Ishikawa (cell line): ENCODE data around the gene MYOZ3.

Experiments
- CEBPB ChIP-seq: IDR thresholded peaks from 2 replicates; pipeline ENCODE4 v1.6.1; 2012
- CREB1 ChIP-seq: IDR thresholded peaks from 2 replicates; pipeline ENCODE4 v1.6.1; 2012; ENCODE audit warnings: low read depth
- EGR1 ChIP-seq: IDR thresholded peaks from 2 replicates; pipeline ENCODE4 v1.6.1; 2012
- EP300 ChIP-seq: IDR thresholded peaks from 2 replicates; pipeline ENCODE4 v1.6.1; 2012; ENCODE audit warnings: borderline replicate concordance
- FOXM1 ChIP-seq: IDR thresholded peaks from 2 replicates; pipeline ENCODE4 v1.6.1; 2012; ENCODE audit warnings: low read depth, borderline replicate concordance
- MAX ChIP-seq: IDR thresholded peaks from 2 replicates; pipeline ENCODE4 v1.6.1; 2012
- NFIC ChIP-seq: IDR thresholded peaks from 2 replicates; pipeline ENCODE4 v1.6.1; 2012
- RAD21 ChIP-seq: IDR thresholded peaks from 2 replicates; pipeline ENCODE4 v1.6.1; 2012; ENCODE audit warnings: low read depth
- REST ChIP-seq: IDR thresholded peaks from 2 replicates; pipeline ENCODE4 v1.6.1; 2012; ENCODE audit warnings: low read depth, mild to moderate bottlenecking
- TAF1 ChIP-seq: IDR thresholded peaks from 2 replicates; pipeline ENCODE4 v1.6.1; 2012; ENCODE audit warnings: low read depth, mild to moderate bottlenecking
- TCF12 ChIP-seq: IDR thresholded peaks from 2 replicates; pipeline ENCODE4 v1.6.1; 2012; ENCODE audit warnings: low read depth
- TEAD4 ChIP-seq: IDR thresholded peaks from 2 replicates; pipeline ENCODE4 v1.6.1; 2012
- USF1 ChIP-seq: IDR thresholded peaks from 2 replicates; pipeline ENCODE4 v1.6.1; 2012
- YY1 ChIP-seq: IDR thresholded peaks from 2 replicates; pipeline ENCODE4 v1.6.1; 2012; ENCODE audit warnings: low read depth
- ZBTB7A ChIP-seq: IDR thresholded peaks from 2 replicates; pipeline ENCODE4 v1.6.1; 2012; ENCODE audit warnings: low read depth

MYOZ3 gene

GRCh38 chr5:150614661-150615060, 46.4 kb upstream of the MYOZ3 start:
- TF ChIP-seq TCF12: no peak
- TF ChIP-seq MAX: no peak
- TF ChIP-seq REST: no peak
- TF ChIP-seq CREB1: no peak
- TF ChIP-seq EGR1: no peak
- no peak for TF ChIP-seq YY1
- TF ChIP-seq RAD21: no peak
- no peak for TF ChIP-seq NFIC
- no peak for TF ChIP-seq USF1
- no peak for TF ChIP-seq CEBPB
- no peak for TF ChIP-seq ZBTB7A
- TF ChIP-seq TEAD4: no peak
- no peak for TF ChIP-seq TAF1

GRCh38 chr5:150615141-150615699, 45.8 kb upstream of the MYOZ3 start:
- no peak for TF ChIP-seq TCF12
- TF ChIP-seq TAF1: no peak
- TF ChIP-seq REST: no peak
- TF ChIP-seq YY1: no peak
- peak; percentile 78 for TF ChIP-seq EP300
- peak; percentile 88 for TF ChIP-seq EGR1
- no peak; the same call in 1 of the 2 replicates for TF ChIP-seq RAD21
- no peak for TF ChIP-seq CEBPB
- 0 out of 2 replicates have a peak, but pooled peaks have one; percentile 32 for TF ChIP-seq ZBTB7A
- TF ChIP-seq CREB1: no peak
- TF ChIP-seq USF1: no peak
- peak; percentile 83 for TF ChIP-seq NFIC
- TF ChIP-seq MAX: no peak
- peak; percentile 35 for TF ChIP-seq TEAD4
- TF ChIP-seq FOXM1: no peak

- no peak for TF ChIP-seq ZBTB7A
- no peak for TF ChIP-seq REST
- TF ChIP-seq EGR1: no peak
- TF ChIP-seq TEAD4: no peak
- TF ChIP-seq NFIC: no peak; the same call in 1 of the 2 replicates
- TF ChIP-seq TCF12: no peak
- no peak for TF ChIP-seq EP300
- TF ChIP-seq FOXM1: no peak
- no peak for TF ChIP-seq CREB1
- TF ChIP-seq TAF1: no peak
- TF ChIP-seq MAX: no peak
- TF ChIP-seq RAD21: no peak
- TF ChIP-seq USF1: no peak
- no peak for TF ChIP-seq CEBPB
- TF ChIP-seq YY1: no peak
Measured at GRCh38 chr5:150616024-150616470, 45.0 kb upstream of the MYOZ3 start.

GRCh38 chr5:150616506-150616905, 44.5 kb upstream of the MYOZ3 start:
- no peak for TF ChIP-seq ZBTB7A
- TF ChIP-seq NFIC: no peak
- no peak for TF ChIP-seq RAD21
- TF ChIP-seq EGR1: no peak
- TF ChIP-seq CREB1: no peak
- TF ChIP-seq REST: no peak
- no peak for TF ChIP-seq EP300
